Right cardiac atrium (tissue), 5 donors: ENCODE measurements around the gene IDH1. TPM values are rescaled to one million over a fixed set of nuclear protein-coding genes. Genes with fewer than 3 reads are reported as not detected.

Experiments
- polyA plus RNA-seq: library from polyadenylated mRNA; stranded (reverse); fragments of 200-250 nt; gene quantifications from one replicate; pipeline ENCODE4 v1.2.3, GENCODE V29; 2013
- total RNA-seq, 4 donors: library from RNA; stranded (reverse); fragmentation: NEBNext Ultra II Directional; extraction: Animal tissue kit (Norgen Biotek cat#: 25700); gene quantifications; one replicate each; pipeline ENCODE4 v1.2.1, GENCODE V29; 2021
- donor health status: healthy with polysubstance abuse.
- donor health status: DM: no; HTN: yes; CAD: no.
- donor health status: DM: no; HTN: no; CAD: no.
- donor health status: DM: no; HTN: yes; CAD: no; lungs with severe emphysema.
- donor health status: DM: yes; HTN: yes; CAD: no.

IDH1 gene
- total and polyA plus RNA-seq, 5 donors: 18.2 to 45.0 (median 35.7) TPM

Other genes with a start within 250 kb of the IDH1 start
- gene PLEKHM3, start 229.5 kb downstream of the IDH1 start, total RNA-seq: 10 to 100 TPM in 3 of 4 donors, 1 to 10 TPM in 1; 8.9 to 14.7 (median 13.1) TPM
- 6.8 TPM for gene PLEKHM3, start 229.5 kb downstream of the IDH1 start, polyA plus RNA-seq
- 1 to 10 TPM in 1 of 4 donors, not detected in 3; 2.6 TPM for gene CRYGD, start 130.5 kb downstream of the IDH1 start, total RNA-seq
- gene CRYGD, start 130.5 kb downstream of the IDH1 start, polyA plus RNA-seq: not detected
- not detected for gene CRYGC, start 125.2 kb downstream of the IDH1 start, total RNA-seq
- not detected for gene CRYGC, start 125.2 kb downstream of the IDH1 start, polyA plus RNA-seq
- gene CRYGB, start 108.9 kb downstream of the IDH1 start, total RNA-seq: not detected
- gene CRYGB, start 108.9 kb downstream of the IDH1 start, polyA plus RNA-seq: not detected
- not detected for gene CRYGA, start 91.5 kb downstream of the IDH1 start, total RNA-seq
- not detected for gene CRYGA, start 91.5 kb downstream of the IDH1 start, polyA plus RNA-seq
- gene C2orf80, start 65.0 kb downstream of the IDH1 start, total RNA-seq: not detected
- gene C2orf80, start 65.0 kb downstream of the IDH1 start, polyA plus RNA-seq: not detected
- gene PIKFYVE, start 11.2 kb upstream of the IDH1 start, total RNA-seq: 10 to 100 TPM; 17.2 to 20.4 (median 19.9) TPM
- 5.0 TPM for gene PIKFYVE, start 11.2 kb upstream of the IDH1 start, polyA plus RNA-seq
- not detected for gene PTH2R, start 151.7 kb upstream of the IDH1 start, total RNA-seq
- gene PTH2R, start 151.7 kb upstream of the IDH1 start, polyA plus RNA-seq: not detected